K562 (cell line): ENCODE results near the gene LYPD4. TPM values are rescaled to one million over a fixed set of nuclear protein-coding genes. Genes with fewer than 3 reads are reported as not detected.

Source experiments
- ATF7 ChIP-seq: fragments of 450-650 bp; IDR thresholded peaks from 2 replicates; pipeline ENCODE4 v1.7.1; 2014; ENCODE audit warnings: mild to moderate bottlenecking, moderate library complexity
- polyA plus RNA-seq, 8 experiments: library from polyadenylated mRNA; depleted of rRNA in 4 of 8; stranded (reverse) in 5 of 8; unstranded in 3 of 8; fragments of >200 nt; fragmentation: Nextera tagmentation in 2 of 8; fragmentation: Illumina TruSeq in 1 of 8; extraction: Ambion mirVana in 2 of 8; extraction: Trizol in 1 of 8; gene quantifications; 2 replicates each; pipeline versions ENCODE4 v1.2.1 to v1.2.3, GENCODE V29; 2011 to 2014; ENCODE audit warnings: inconsistent platforms in 1 of 8, missing spikeins in 1 of 8
- total RNA-seq, 7 experiments: library from RNA; depleted of rRNA in 6 of 7; stranded (reverse); fragments of >200 nt in 6 of 7; fragmentation: Illumina TruSeq in 2 of 7; extraction: Trizol in 2 of 7; gene quantifications; 2 replicates each; pipeline versions ENCODE4 v1.2.1 to v1.2.3, GENCODE V29; 2011 to 2021; ENCODE audit warnings: low replicate concordance in 1 of 7
- TF ChIP-seq, protein P1 (sequence below): fragments of 200-600 bp; sonication (generic); IDR thresholded peaks from one replicate; pipeline ENCODE4 v1.6.1; 2012; ENCODE audit warnings: mild to moderate bottlenecking, low read depth, low read length, inconsistent platforms

The LYPD4 gene
- total and polyA plus RNA-seq, 9 of the 15 experiments (the other 6 are each of a cell fraction or from before 2014, with no cell fraction given): 0.11 TPM; not detected in 8

GRCh38 chr19:41860419-41861115, 16.1 kb upstream of the LYPD4 start (continued):
- TF ChIP-seq, protein P1, sequence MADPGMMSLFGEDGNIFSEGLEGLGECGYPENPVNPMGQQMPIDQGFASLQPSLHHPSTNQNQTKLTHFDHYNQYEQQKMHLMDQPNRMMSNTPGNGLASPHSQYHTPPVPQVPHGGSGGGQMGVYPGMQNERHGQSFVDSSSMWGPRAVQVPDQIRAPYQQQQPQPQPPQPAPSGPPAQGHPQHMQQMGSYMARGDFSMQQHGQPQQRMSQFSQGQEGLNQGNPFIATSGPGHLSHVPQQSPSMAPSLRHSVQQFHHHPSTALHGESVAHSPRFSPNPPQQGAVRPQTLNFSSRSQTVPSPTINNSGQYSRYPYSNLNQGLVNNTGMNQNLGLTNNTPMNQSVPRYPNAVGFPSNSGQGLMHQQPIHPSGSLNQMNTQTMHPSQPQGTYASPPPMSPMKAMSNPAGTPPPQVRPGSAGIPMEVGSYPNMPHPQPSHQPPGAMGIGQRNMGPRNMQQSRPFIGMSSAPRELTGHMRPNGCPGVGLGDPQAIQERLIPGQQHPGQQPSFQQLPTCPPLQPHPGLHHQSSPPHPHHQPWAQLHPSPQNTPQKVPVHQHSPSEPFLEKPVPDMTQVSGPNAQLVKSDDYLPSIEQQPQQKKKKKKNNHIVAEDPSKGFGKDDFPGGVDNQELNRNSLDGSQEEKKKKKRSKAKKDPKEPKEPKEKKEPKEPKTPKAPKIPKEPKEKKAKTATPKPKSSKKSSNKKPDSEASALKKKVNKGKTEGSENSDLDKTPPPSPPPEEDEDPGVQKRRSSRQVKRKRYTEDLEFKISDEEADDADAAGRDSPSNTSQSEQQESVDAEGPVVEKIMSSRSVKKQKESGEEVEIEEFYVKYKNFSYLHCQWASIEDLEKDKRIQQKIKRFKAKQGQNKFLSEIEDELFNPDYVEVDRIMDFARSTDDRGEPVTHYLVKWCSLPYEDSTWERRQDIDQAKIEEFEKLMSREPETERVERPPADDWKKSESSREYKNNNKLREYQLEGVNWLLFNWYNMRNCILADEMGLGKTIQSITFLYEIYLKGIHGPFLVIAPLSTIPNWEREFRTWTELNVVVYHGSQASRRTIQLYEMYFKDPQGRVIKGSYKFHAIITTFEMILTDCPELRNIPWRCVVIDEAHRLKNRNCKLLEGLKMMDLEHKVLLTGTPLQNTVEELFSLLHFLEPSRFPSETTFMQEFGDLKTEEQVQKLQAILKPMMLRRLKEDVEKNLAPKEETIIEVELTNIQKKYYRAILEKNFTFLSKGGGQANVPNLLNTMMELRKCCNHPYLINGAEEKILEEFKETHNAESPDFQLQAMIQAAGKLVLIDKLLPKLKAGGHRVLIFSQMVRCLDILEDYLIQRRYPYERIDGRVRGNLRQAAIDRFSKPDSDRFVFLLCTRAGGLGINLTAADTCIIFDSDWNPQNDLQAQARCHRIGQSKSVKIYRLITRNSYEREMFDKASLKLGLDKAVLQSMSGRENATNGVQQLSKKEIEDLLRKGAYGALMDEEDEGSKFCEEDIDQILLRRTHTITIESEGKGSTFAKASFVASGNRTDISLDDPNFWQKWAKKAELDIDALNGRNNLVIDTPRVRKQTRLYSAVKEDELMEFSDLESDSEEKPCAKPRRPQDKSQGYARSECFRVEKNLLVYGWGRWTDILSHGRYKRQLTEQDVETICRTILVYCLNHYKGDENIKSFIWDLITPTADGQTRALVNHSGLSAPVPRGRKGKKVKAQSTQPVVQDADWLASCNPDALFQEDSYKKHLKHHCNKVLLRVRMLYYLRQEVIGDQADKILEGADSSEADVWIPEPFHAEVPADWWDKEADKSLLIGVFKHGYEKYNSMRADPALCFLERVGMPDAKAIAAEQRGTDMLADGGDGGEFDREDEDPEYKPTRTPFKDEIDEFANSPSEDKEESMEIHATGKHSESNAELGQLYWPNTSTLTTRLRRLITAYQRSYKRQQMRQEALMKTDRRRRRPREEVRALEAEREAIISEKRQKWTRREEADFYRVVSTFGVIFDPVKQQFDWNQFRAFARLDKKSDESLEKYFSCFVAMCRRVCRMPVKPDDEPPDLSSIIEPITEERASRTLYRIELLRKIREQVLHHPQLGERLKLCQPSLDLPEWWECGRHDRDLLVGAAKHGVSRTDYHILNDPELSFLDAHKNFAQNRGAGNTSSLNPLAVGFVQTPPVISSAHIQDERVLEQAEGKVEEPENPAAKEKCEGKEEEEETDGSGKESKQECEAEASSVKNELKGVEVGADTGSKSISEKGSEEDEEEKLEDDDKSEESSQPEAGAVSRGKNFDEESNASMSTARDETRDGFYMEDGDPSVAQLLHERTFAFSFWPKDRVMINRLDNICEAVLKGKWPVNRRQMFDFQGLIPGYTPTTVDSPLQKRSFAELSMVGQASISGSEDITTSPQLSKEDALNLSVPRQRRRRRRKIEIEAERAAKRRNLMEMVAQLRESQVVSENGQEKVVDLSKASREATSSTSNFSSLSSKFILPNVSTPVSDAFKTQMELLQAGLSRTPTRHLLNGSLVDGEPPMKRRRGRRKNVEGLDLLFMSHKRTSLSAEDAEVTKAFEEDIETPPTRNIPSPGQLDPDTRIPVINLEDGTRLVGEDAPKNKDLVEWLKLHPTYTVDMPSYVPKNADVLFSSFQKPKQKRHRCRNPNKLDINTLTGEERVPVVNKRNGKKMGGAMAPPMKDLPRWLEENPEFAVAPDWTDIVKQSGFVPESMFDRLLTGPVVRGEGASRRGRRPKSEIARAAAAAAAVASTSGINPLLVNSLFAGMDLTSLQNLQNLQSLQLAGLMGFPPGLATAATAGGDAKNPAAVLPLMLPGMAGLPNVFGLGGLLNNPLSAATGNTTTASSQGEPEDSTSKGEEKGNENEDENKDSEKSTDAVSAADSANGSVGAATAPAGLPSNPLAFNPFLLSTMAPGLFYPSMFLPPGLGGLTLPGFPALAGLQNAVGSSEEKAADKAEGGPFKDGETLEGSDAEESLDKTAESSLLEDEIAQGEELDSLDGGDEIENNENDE: no peak
- no peak for TF ChIP-seq ATF7
